Endodermal cell (in vitro differentiated cells): Measurements from ENCODE around the gene SLC35F6. TPM values are rescaled to one million over a fixed set of nuclear protein-coding genes. Genes with fewer than 3 reads are reported as not detected.

ENCODE experiments used
- DNase-seq: peaks from one replicate; pipeline ENCODE4 v3.0.0-alpha.2; 2017
- H3K27ac ChIP-seq: 2 replicates; pipeline ENCODE4 v1.5.1; 2013; ENCODE audit warnings: mild to moderate bottlenecking, low read depth, low read length, moderate library complexity
- H3K27me3 ChIP-seq: 2 replicates; pipeline ENCODE4 v1.6.1; 2013; ENCODE audit warnings: mild to moderate bottlenecking, low read length, moderate library complexity; ENCODE audit not compliant: insufficient read depth, control insufficient read depth, poor library complexity, severe bottlenecking
- H3K36me3 ChIP-seq: 2 replicates; pipeline ENCODE4 v1.7.0; 2013; ENCODE audit warnings: mild to moderate bottlenecking, low read length, moderate library complexity; ENCODE audit not compliant: control insufficient read depth, insufficient read depth
- H3K4me1 ChIP-seq: one replicate; pipeline ENCODE4 v1.7.0; 2013; ENCODE audit warnings: low read length; ENCODE audit not compliant: control insufficient read depth, insufficient read depth
- H3K4me3 ChIP-seq: 2 replicates; pipeline ENCODE4 v1.5.1; 2013; ENCODE audit warnings: mild to moderate bottlenecking, low read length, moderate library complexity
- H3K9ac ChIP-seq: 2 replicates; pipeline ENCODE4 v1.6.1; 2013; ENCODE audit warnings: mild to moderate bottlenecking, low read length, moderate library complexity; ENCODE audit not compliant: poor library complexity, severe bottlenecking; ENCODE audit errors: extremely low read depth
- H3K9me3 ChIP-seq: 2 replicates; pipeline ENCODE4 v1.6.1; 2013; ENCODE audit warnings: mild to moderate bottlenecking, low read length, moderate library complexity; ENCODE audit not compliant: control insufficient read depth
- H3K27ac Mint-ChIP-seq: 2 replicates; pipeline ENCODE4 v1.8.0; 2020; ENCODE audit warnings: mixed read lengths
- H3K27me3 Mint-ChIP-seq: 2 replicates; pipeline ENCODE4 v1.8.0; 2021; ENCODE audit warnings: mild to moderate bottlenecking, mixed read lengths; ENCODE audit not compliant: insufficient read depth
- H3K36me3 Mint-ChIP-seq: 2 replicates; pipeline ENCODE4 v1.8.0; 2020; ENCODE audit warnings: low read depth, mixed read lengths
- H3K4me1 Mint-ChIP-seq: 2 replicates; pipeline ENCODE4 v1.8.0; 2020; ENCODE audit warnings: mixed read lengths
- H3K4me3 Mint-ChIP-seq: 2 replicates; pipeline ENCODE4 v1.8.0; 2020; ENCODE audit warnings: mild to moderate bottlenecking, moderate library complexity, mixed read lengths
- H3K9me3 Mint-ChIP-seq: 2 replicates; pipeline ENCODE4 v1.8.0; 2020; ENCODE audit warnings: mild to moderate bottlenecking, mixed read lengths
- CTCF ChIP-seq: fragments of 200-600 bp; sonication (generic); conservative IDR thresholded peaks from 2 replicates; pipeline ENCODE4 v1.5.0; 2021; ENCODE audit warnings: antibody characterized with exemption, mild to moderate bottlenecking
- WGBS, 2 experiments: methylation state at CpG; one replicate each; pipeline versions ENCODE4 v1.1.5 to v1.1.7; 2013; ENCODE audit warnings: missing lambda C conversion rate in 2 of 2, mixed read lengths in 1 of 2; ENCODE audit not compliant: insufficient coverage in 1 of 2, insufficient read length in 1 of 2; 5-methylcytosine and 5-hydroxymethylcytosine counted together
- total RNA-seq, 2 donors: library from RNA; stranded (reverse); fragmentation: NEBNext Ultra II Directional in 1 of 2; extraction: Animal tissue kit (Norgen Biotek cat#: 25700) in 1 of 2; gene quantifications; 2 replicates in 1 of 2; 3 replicates in 1 of 2; pipeline ENCODE4 v1.2.1, GENCODE V29; 2021

Gene SLC35F6
- total RNA-seq, 2 donors from 2014 or later = 23.3 to 24.8 TPM

DNA sequence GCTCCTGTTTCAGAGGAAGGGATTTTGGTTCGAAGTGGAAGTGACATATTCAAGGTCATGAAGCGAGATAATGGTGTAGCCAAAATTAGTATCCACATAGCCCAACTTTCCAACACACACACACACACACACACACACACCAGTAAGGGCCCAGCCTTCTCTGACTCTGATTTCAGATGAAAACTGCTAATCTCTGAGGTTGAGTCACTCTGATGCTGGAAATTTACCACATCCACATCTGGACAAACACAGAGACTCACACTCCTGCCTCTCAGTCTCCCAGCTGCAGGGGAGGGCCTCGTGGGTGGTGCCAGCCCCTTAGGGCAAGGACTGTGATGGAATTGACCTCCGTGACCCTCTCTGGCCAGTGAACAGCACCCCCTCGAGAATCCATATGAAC, 29.0 kb upstream of the SLC35F6 start:
- TF ChIP-seq CTCF = no peak
- no peaks in the 10 kb centered on the region for H3K36me3 ChIP-seq
- no peaks in the 10 kb centered on the region for H3K27me3 ChIP-seq
- H3K27me3 Mint-ChIP-seq = no peaks in the 10 kb centered on the region
- peaks cover 7% of the 10 kb centered on the region for H3K4me1 Mint-ChIP-seq
- H3K9ac ChIP-seq = no peak overlapping the region
- no peak overlapping the region for H3K4me3 Mint-ChIP-seq
- no peak overlapping the region for H3K4me3 ChIP-seq
- DNase-seq = no peak
- H3K9me3 Mint-ChIP-seq = no peaks in the 10 kb centered on the region
- H3K9me3 ChIP-seq = no peaks in the 10 kb centered on the region
- no peaks in the 10 kb centered on the region for H3K36me3 Mint-ChIP-seq
- no peaks in the 10 kb centered on the region for H3K4me1 ChIP-seq
- WGBS, 2 experiments = 90 to 100% methylated on average over 2 to 5 of the region's 5 CpGs
- H3K27ac Mint-ChIP-seq = no peak overlapping the region
- no peak overlapping the region for H3K27ac ChIP-seq

- H3K4me3 Mint-ChIP-seq = no peak overlapping the region
- H3K27ac Mint-ChIP-seq = no peak overlapping the region
- no peaks in the 10 kb centered on the region for H3K9me3 ChIP-seq
- no peak overlapping the region for H3K27ac ChIP-seq
- no peaks in the 10 kb centered on the region for H3K36me3 ChIP-seq
- WGBS, 2 experiments = 89 to 90% methylated on average over 2 to 8 of the region's 8 CpGs
- H3K9ac ChIP-seq = no peak overlapping the region
- H3K4me1 Mint-ChIP-seq = peaks cover 7% of the 10 kb centered on the region
- H3K36me3 Mint-ChIP-seq = no peaks in the 10 kb centered on the region
- H3K9me3 Mint-ChIP-seq = no peaks in the 10 kb centered on the region
- no peak for DNase-seq
- no peaks in the 10 kb centered on the region for H3K27me3 ChIP-seq
- H3K4me3 ChIP-seq = no peak overlapping the region
- no peak for TF ChIP-seq CTCF
- no peaks in the 10 kb centered on the region for H3K4me1 ChIP-seq
- no peaks in the 10 kb centered on the region for H3K27me3 Mint-ChIP-seq
Measured at GRCh38 chr2:26735883-26736588, 28.0 kb upstream of the SLC35F6 start.

DNA sequence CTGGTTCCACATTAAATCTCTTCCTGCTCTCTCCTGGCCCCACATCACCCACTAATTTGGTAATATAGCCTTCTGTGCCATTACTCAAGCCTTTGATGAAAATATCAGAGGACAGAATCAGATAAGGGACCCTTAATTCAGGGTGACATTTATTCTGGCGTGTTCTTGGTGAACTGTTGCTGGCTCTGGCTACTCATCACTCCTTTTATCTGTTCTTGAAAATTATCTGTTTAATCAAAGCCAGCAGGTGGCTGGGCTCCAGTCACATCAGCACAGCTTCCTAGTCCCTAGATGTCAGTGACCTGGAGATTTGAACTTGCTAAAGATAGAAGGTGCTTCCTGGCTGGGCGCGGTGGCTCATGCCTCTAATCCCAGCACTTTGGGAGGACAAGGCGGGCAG, 26.9 kb upstream of the SLC35F6 start:
- Histone ChIP-seq H3K9ac (no peak overlapping the region), H3K27me3 (no peaks in the 10 kb centered on the region), H3K4me3 (no peak overlapping the region), H3K4me1 (no peaks in the 10 kb centered on the region), H3K9me3 (no peaks in the 10 kb centered on the region), H3K27ac (no peak overlapping the region), H3K36me3 (no peaks in the 10 kb centered on the region)
- H3K4me1 Mint-ChIP-seq = peaks cover 7% of the 10 kb centered on the region
- H3K4me3 Mint-ChIP-seq = no peak overlapping the region
- no peak for TF ChIP-seq CTCF
- no peaks in the 10 kb centered on the region for H3K9me3 Mint-ChIP-seq
- 91 to 92% methylated on average over 4 of the region's 4 CpGs for WGBS, 2 experiments
- no peak for DNase-seq
- no peak overlapping the region for H3K27ac Mint-ChIP-seq
- H3K27me3 Mint-ChIP-seq = no peaks in the 10 kb centered on the region
- no peaks in the 10 kb centered on the region for H3K36me3 Mint-ChIP-seq
